Chondrocyte (in vitro differentiated cells): ENCODE data around the gene TPGS2. TPM values are rescaled to one million over a fixed set of nuclear protein-coding genes. Genes with fewer than 3 reads are reported as not detected.

ENCODE experiments used
- DNase-seq: peaks from one replicate; pipeline ENCODE4 v3.0.0; 2021; ENCODE audit warnings: mixed read lengths, low spot score
- H3K27ac Mint-ChIP-seq: one replicate; pipeline ENCODE4 v1.8.0; 2021; ENCODE audit warnings: mild to moderate bottlenecking, moderate library complexity, mixed read lengths; ENCODE audit not compliant: unreplicated experiment
- H3K27me3 Mint-ChIP-seq: 2 replicates; pipeline ENCODE4 v1.8.0; 2021; ENCODE audit warnings: low read depth, mixed read lengths
- H3K36me3 Mint-ChIP-seq: 2 replicates; pipeline ENCODE4 v1.8.0; 2021; ENCODE audit warnings: low read depth, mixed read lengths
- H3K4me1 Mint-ChIP-seq: 2 replicates; pipeline ENCODE4 v1.8.0; 2021; ENCODE audit warnings: low read depth, mild to moderate bottlenecking, mixed read lengths
- H3K4me3 Mint-ChIP-seq: one replicate; pipeline ENCODE4 v1.8.0; 2021; ENCODE audit warnings: mild to moderate bottlenecking, moderate library complexity, mixed read lengths; ENCODE audit not compliant: unreplicated experiment
- H3K9me3 Mint-ChIP-seq: 2 replicates; pipeline ENCODE4 v1.8.0; 2021; ENCODE audit warnings: low read depth, mixed read lengths
- total RNA-seq: library from RNA; stranded (reverse); gene quantifications from 3 replicates; pipeline ENCODE4 v1.2.1, GENCODE V29; 2021
- TF ChIP-seq, protein P1 (sequence below): fragments of 200-600 bp; sonication (generic); IDR thresholded peaks from 2 replicates; pipeline ENCODE4 v1.5.0; 2021; ENCODE audit warnings: antibody characterized with exemption, mild to moderate bottlenecking, moderate library complexity

TPGS2 gene
- total RNA-seq, 1 donor from 2014 or later = 111 TPM

DNA sequence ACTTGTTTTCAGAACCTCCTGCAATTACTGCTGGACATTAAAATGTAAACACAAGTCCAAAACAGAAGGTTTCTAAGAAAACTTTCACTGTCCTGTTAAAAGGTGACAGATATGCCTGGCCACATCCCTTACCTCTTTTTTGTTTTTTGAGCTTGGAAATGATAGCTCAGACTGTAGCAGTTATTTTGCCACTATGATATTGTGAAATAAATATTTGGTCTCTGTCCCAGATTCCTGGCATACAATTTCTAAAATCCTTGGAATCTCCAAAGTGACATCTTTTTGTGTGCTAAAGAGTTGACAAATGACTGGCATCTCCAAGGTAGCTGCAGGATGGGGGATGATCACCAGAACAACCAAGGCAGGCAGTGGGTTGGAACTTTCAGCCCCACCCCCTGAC is 16.8 kb downstream of the TPGS2 start:
- no peak for DNase-seq
- H3K4me1 Mint-ChIP-seq = peaks cover 28% of the 10 kb centered on the region
- H3K9me3 Mint-ChIP-seq = no peaks in the 10 kb centered on the region
- TF ChIP-seq, protein P1, sequence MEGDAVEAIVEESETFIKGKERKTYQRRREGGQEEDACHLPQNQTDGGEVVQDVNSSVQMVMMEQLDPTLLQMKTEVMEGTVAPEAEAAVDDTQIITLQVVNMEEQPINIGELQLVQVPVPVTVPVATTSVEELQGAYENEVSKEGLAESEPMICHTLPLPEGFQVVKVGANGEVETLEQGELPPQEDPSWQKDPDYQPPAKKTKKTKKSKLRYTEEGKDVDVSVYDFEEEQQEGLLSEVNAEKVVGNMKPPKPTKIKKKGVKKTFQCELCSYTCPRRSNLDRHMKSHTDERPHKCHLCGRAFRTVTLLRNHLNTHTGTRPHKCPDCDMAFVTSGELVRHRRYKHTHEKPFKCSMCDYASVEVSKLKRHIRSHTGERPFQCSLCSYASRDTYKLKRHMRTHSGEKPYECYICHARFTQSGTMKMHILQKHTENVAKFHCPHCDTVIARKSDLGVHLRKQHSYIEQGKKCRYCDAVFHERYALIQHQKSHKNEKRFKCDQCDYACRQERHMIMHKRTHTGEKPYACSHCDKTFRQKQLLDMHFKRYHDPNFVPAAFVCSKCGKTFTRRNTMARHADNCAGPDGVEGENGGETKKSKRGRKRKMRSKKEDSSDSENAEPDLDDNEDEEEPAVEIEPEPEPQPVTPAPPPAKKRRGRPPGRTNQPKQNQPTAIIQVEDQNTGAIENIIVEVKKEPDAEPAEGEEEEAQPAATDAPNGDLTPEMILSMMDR = no peak
- H3K27ac Mint-ChIP-seq = no peak overlapping the region
- H3K36me3 Mint-ChIP-seq = peaks cover 22% of the 10 kb centered on the region
- H3K4me3 Mint-ChIP-seq = no peak overlapping the region
- no peaks in the 10 kb centered on the region for H3K27me3 Mint-ChIP-seq

DNA sequence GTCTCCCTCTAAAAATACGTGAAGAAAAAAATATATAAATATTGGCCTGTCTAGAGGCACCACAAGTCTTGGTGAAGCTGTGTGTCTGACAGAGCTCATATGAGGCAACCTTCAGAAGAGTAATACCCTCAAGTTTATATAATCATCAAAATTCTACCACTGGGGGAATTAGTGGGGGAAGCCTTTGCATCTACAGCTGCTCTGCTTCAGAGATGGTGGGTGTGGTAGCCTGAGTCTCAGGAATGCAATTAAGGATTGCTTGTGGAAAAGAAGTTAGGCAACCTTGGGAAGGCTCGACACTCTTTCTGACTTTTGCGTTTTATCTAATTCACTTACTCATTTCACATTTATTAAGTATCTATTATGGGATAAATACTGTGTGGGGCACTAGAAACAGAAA is 17.4 kb downstream of the TPGS2 start:
- no peak overlapping the region for H3K27ac Mint-ChIP-seq

DNA sequence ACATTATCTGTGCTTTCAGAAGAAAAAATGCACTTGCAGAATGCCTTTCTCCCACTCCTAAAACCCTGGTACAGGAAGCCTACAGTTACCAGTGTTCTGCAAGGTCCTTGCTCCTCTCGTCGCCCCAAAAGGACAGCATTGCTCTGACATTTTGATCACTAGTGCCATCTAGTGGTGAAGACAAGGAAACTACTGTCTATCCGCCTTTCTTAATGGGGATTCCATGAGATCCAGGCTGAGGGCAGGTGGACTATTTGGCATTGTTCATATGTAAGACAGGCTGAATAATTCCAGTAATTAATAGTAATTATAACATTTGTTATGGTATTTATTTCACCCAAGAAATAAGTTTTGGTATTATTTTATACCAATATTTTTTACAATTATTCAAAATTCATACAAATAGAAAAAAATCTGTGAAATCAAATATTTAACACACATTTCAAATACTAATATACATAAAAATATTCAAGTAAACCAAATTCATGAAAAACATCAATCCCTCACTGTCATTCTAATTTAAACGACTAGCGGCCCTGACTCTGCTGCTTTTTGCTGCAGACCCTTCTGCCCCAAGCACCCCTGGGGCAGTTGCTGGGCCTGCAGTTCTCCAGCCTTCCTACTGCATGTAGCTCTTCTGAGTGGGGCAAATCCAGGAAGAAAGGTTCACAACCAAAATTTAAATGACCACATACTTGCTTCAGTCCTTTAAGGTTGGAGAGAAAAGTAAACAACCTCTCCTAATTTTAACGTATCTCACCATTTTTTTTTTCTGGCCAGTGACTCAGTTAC is 19.0 kb downstream of the TPGS2 start:
- Mint-ChIP-seq H3K27me3 (no peaks in the 10 kb centered on the region), H3K4me3 (no peak overlapping the region), H3K27ac (no peak overlapping the region), H3K36me3 (peaks cover 32% of the 10 kb centered on the region), H3K9me3 (no peaks in the 10 kb centered on the region), H3K4me1 (peaks cover 28% of the 10 kb centered on the region)
- TF ChIP-seq, protein P1 = peak; percentile 94
- no peak for DNase-seq

More for the DNA sequence above, 17.4 kb downstream of the TPGS2 start:
- Mint-ChIP-seq H3K9me3 (no peaks in the 10 kb centered on the region), H3K4me3 (no peak overlapping the region), H3K36me3 (peaks cover 24% of the 10 kb centered on the region), H3K27me3 (no peaks in the 10 kb centered on the region), H3K4me1 (peaks cover 28% of the 10 kb centered on the region)
- no peak for DNase-seq
- TF ChIP-seq, protein P1 = no peak

DNA sequence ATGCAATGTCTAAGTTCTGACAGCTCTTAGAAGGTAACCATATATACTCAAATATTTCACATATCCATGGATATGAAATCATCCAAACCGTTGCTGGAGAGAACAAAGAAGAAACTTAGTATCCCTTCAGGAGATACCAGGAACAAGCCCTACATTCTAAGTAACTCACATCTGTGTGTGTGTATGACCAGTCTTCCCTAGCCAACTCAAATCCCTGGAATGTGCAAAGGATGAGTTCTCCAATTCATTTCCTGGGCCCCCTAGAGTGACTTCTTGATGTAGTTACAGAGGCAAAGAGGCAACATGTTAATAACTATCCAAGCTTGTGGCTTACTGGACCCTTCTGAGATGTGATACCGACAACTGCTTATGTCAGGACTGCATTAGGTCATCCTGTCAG is 20.1 kb downstream of the TPGS2 start:
- Mint-ChIP-seq H3K4me3 (no peak overlapping the region), H3K27me3 (no peaks in the 10 kb centered on the region), H3K27ac (no peak overlapping the region), H3K9me3 (no peaks in the 10 kb centered on the region), H3K4me1 (peaks cover 28% of the 10 kb centered on the region), H3K36me3 (peaks cover 39% of the 10 kb centered on the region)
- DNase-seq = no peak
- TF ChIP-seq, protein P1 = no peak

DNA sequence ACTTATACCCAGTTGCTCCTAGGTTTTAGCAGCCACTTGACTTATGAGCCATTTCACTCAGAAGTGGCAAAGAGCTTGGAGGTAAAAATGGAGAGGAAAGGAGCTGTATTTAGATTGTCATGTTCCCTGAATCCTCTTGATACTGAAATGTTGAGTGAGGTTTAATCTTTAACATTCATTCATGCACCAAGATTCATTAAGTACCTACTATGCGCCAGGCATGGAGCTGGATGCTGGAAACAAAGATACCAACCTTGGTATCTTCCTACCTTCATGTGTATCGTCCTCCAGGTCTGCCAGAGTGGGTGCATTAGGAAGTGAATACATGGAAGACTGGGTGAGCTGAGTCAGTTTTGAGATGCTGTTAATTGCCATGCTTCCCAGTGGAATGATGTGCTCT is 23.7 kb downstream of the TPGS2 start:
- H3K27me3 Mint-ChIP-seq = no peaks in the 10 kb centered on the region
- peaks cover 55% of the 10 kb centered on the region for H3K36me3 Mint-ChIP-seq

More for the DNA sequence above, 23.7 kb downstream of the TPGS2 start:
- no peak for DNase-seq
- H3K27ac Mint-ChIP-seq = no peak overlapping the region
- peaks cover 15% of the 10 kb centered on the region for H3K4me1 Mint-ChIP-seq
- H3K9me3 Mint-ChIP-seq = peaks cover 4% of the 10 kb centered on the region
- TF ChIP-seq, protein P1 = no peak
- no peak overlapping the region for H3K4me3 Mint-ChIP-seq
